ENCODE measurements around the gene TYMS. TPM values are rescaled to one million over a fixed set of nuclear protein-coding genes. Genes with fewer than 3 reads are reported as not detected.

The TYMS gene
- total RNA-seq, 4 donors from 2014 or later, result 0.26 to 28.6 (median 4.8) TPM; not detected in 1

DNA sequence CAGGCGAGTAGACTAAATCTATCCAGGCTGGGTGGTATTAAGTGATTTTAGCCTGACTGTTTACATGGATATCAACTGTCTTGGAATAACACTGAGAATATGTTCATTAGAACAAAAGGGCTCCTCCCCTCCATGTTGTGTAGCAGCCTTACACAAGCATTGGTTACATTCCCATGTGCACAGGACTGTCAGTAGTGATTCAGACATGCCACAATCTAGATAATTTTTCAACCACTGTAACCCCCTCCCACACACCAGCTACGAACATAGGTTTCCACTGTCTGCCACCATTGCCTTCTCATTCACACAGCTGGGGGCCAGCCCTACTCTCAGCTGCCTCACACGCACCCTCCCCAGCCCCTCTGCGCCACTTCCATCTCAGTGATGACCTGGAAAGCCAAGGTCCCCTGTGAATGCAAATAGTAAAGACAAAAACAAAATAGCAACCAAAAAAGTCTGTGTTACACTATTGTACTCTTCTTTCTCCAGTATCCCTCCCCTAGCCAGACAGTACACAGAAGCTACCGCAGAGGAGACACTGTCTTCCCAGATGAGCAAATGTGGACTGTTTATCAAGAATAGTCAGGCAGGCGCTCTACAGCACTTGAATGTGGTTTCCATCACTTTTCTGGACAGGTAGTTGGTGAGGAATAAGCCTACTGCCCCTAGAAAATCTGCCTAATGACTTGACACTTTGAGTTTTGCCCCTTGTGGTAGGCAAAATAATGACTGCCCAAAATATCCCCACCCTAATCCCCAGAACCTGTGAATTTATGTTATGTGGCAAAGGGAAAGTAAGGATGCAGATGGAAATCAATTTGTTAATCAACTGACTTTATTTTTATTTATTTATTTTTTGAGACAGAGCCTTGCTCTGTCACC lies 27.9 kb upstream of the TYMS start:
- Histone ChIP-seq H3K27me3 (no peaks in the 10 kb centered on the region), H3K9me3 (no peaks in the 10 kb centered on the region), H3K36me3 (no peaks in the 10 kb centered on the region), H3K4me1 (no peaks in the 10 kb centered on the region), H3K27ac (no peak overlapping the region), H3K4me3 (no peak overlapping the region)
- TF ChIP-seq POLR2A (IDR thresholded peaks at IDR 0.05), result no peak
- TF ChIP-seq, protein P1, sequence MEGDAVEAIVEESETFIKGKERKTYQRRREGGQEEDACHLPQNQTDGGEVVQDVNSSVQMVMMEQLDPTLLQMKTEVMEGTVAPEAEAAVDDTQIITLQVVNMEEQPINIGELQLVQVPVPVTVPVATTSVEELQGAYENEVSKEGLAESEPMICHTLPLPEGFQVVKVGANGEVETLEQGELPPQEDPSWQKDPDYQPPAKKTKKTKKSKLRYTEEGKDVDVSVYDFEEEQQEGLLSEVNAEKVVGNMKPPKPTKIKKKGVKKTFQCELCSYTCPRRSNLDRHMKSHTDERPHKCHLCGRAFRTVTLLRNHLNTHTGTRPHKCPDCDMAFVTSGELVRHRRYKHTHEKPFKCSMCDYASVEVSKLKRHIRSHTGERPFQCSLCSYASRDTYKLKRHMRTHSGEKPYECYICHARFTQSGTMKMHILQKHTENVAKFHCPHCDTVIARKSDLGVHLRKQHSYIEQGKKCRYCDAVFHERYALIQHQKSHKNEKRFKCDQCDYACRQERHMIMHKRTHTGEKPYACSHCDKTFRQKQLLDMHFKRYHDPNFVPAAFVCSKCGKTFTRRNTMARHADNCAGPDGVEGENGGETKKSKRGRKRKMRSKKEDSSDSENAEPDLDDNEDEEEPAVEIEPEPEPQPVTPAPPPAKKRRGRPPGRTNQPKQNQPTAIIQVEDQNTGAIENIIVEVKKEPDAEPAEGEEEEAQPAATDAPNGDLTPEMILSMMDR (IDR thresholded peaks at IDR 0.05), result no peak
- intact Hi-C loops (cut with DNase I; ENCODE audit: low total_unique reads), result no loop called here
- no peak for DNase-seq

DNA sequence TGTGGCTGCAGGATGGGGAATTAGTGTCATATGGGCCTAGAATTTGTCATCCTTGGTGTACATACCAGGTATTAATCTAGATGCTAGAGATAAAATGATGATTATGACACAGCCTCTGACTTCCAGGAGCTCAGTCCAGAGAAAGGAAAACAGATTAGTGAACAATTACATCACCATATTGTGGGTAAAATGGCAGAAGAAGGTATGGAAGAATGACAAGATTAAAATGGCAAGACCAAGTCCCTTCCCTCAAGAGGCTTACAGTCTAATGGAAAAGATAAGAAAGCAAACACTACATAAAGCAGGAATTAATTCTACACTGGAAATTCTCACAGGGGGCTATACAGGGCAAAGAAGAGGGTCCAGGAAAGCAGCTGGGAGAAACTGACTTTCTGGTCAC lies 25.9 kb upstream of the TYMS start:
- no peaks in the 10 kb centered on the region for H3K36me3 ChIP-seq
- no peak for DNase-seq
- no peaks in the 10 kb centered on the region for H3K27me3 ChIP-seq
- intact Hi-C loops (cut with DNase I; ENCODE audit: low total_unique reads), result no loop called here
- TF ChIP-seq POLR2A (IDR thresholded peaks at IDR 0.05), result no peak
- TF ChIP-seq, protein P1 (IDR thresholded peaks at IDR 0.05), result no peak
- no peaks in the 10 kb centered on the region for H3K9me3 ChIP-seq
- no peak overlapping the region for H3K27ac ChIP-seq
- no peak overlapping the region for H3K4me3 ChIP-seq
- H3K4me1 ChIP-seq, result no peaks in the 10 kb centered on the region

DNA sequence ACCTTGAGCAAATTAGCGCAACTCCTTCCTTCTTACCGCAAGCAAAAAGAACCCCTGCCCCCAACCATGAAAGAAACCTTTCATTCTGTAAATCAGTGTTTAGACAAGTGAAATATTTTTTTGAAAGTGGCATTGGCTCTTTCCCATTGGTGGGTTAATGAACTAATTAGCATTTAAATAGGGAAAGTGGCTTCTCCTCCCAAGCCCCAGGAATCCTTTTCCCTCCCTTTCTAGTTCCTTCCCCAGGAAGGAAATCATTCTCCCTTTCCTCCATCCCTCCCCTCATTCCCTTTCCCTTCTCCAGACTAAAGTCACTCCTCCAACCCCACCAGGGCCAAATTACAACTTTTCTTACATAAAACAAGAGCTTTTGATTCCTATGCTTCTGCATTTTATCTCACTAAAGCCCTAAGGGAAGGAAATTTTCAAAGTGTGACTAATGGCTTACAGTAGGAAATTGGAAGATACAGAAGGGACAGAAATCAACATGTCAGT lies 22.9 kb upstream of the TYMS start:
- intact Hi-C loops (cut with DNase I; ENCODE audit: low total_unique reads), result no loop called here
- Histone ChIP-seq H3K36me3 (no peaks in the 10 kb centered on the region), H3K27me3 (no peaks in the 10 kb centered on the region), H3K4me1 (no peaks in the 10 kb centered on the region), H3K9me3 (no peaks in the 10 kb centered on the region), H3K27ac (no peak overlapping the region), H3K4me3 (no peak overlapping the region)
- DNase-seq, result no peak
- TF ChIP-seq POLR2A (IDR thresholded peaks at IDR 0.05), result no peak
- TF ChIP-seq, protein P1 (IDR thresholded peaks at IDR 0.05), result no peak

DNA sequence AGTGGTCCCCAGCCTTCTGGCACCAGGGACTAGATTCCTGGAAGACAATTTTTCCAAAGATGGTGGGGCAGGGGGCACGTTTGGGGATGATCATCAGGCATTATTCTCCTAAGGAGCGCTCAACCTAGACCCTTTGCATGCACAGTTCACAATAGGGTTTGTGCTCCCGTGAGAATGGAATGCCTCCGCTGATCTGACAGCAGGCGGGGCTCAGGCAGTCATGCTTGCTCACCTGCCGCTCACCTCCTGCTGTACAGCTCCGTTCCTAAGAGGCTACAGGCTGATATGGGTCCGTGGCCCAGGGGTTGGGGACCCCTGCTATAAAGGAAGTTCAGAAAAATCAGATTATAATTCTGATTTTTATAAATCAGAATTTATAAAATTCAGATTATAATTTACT lies 22.3 kb upstream of the TYMS start:
- TF ChIP-seq POLR2A (IDR thresholded peaks at IDR 0.05), result no peak
- TF ChIP-seq, protein P1 (IDR thresholded peaks at IDR 0.05), result no peak
- DNase-seq, result no peak
- intact Hi-C loops (cut with DNase I; ENCODE audit: low total_unique reads), result no loop called here

DNA sequence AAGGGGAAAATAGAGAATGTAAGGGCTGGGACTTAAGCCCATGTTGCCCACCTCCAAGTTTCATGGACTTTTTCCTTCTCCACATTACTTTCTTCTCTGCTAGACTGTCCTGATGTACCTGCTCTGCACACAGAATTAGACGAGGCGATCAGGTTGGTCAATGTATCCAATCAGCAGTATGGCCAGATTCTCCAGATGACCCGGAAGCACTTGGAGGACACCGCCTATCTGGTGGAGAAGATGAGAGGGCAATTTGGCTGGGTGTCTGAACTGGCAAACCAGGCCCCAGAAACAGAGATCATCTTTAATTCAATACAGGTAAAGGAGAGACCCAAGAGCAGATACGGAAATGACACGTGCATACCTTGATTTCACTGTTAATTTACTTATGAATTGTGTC lies 16.2 kb upstream of the TYMS start:
- no peak overlapping the region for H3K27ac ChIP-seq
- no peaks in the 10 kb centered on the region for H3K9me3 ChIP-seq
- H3K4me1 ChIP-seq, result no peaks in the 10 kb centered on the region
- no peak overlapping the region for H3K4me3 ChIP-seq
- no peak for DNase-seq
- no peaks in the 10 kb centered on the region for H3K36me3 ChIP-seq
- no peaks in the 10 kb centered on the region for H3K27me3 ChIP-seq
- intact Hi-C loops (cut with DNase I; ENCODE audit: low total_unique reads), result no loop called here
- TF ChIP-seq, protein P1 (IDR thresholded peaks at IDR 0.05), result no peak
- no peak for TF ChIP-seq POLR2A (IDR thresholded peaks at IDR 0.05)

More for the DNA sequence above, 22.3 kb upstream of the TYMS start:
- H3K36me3 ChIP-seq, result no peaks in the 10 kb centered on the region
- no peak overlapping the region for H3K27ac ChIP-seq
- H3K9me3 ChIP-seq, result no peaks in the 10 kb centered on the region
- H3K27me3 ChIP-seq, result no peaks in the 10 kb centered on the region
- H3K4me1 ChIP-seq, result no peaks in the 10 kb centered on the region
- no peak overlapping the region for H3K4me3 ChIP-seq

Measured in uterus (tissue), 4 donors.